GM12872 (cell line): ENCODE data around the gene B4GALNT4.

Source experiments
- TF ChIP-seq, protein P1 (sequence below): IDR thresholded peaks from 3 replicates; pipeline ENCODE4 v1.5.1; 2011; ENCODE audit warnings: low read depth, mild to moderate bottlenecking, low read length, moderate library complexity; ENCODE audit not compliant: insufficient read depth

B4GALNT4 gene

DNA sequence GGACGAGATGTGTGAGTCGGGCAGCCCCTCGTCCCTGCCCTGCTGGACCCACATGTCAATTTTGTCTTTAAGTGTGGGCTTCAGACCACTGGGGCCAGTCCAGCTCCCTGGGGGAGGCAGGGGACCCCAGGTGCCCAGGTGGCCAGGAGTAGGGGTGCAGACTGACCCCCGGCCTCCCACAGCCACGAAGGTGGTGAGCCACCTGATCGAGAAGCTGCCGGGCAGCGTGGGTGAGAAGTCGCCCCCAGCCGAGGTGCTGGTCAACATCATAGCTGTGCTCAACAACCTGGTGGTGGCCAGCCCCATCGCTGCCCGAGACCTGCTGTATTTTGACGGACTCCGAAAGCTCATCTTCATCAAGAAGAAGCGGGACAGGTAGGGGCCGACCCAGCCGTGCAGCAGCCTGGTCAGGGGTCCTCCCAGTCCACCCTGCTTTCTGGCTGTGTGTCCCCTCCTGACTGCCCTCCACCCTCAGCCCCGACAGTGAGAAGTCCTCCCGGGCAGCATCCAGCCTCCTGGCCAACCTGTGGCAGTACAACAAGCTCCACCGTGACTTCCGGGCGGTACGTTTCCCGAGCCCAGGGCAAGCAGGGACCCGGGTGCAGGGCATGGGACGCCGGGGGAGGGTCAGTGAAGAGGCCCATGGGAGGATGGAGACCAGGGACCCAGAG is 34.6 kb downstream of the B4GALNT4 start:
- TF ChIP-seq, protein P1, sequence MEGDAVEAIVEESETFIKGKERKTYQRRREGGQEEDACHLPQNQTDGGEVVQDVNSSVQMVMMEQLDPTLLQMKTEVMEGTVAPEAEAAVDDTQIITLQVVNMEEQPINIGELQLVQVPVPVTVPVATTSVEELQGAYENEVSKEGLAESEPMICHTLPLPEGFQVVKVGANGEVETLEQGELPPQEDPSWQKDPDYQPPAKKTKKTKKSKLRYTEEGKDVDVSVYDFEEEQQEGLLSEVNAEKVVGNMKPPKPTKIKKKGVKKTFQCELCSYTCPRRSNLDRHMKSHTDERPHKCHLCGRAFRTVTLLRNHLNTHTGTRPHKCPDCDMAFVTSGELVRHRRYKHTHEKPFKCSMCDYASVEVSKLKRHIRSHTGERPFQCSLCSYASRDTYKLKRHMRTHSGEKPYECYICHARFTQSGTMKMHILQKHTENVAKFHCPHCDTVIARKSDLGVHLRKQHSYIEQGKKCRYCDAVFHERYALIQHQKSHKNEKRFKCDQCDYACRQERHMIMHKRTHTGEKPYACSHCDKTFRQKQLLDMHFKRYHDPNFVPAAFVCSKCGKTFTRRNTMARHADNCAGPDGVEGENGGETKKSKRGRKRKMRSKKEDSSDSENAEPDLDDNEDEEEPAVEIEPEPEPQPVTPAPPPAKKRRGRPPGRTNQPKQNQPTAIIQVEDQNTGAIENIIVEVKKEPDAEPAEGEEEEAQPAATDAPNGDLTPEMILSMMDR, result no peak

DNA sequence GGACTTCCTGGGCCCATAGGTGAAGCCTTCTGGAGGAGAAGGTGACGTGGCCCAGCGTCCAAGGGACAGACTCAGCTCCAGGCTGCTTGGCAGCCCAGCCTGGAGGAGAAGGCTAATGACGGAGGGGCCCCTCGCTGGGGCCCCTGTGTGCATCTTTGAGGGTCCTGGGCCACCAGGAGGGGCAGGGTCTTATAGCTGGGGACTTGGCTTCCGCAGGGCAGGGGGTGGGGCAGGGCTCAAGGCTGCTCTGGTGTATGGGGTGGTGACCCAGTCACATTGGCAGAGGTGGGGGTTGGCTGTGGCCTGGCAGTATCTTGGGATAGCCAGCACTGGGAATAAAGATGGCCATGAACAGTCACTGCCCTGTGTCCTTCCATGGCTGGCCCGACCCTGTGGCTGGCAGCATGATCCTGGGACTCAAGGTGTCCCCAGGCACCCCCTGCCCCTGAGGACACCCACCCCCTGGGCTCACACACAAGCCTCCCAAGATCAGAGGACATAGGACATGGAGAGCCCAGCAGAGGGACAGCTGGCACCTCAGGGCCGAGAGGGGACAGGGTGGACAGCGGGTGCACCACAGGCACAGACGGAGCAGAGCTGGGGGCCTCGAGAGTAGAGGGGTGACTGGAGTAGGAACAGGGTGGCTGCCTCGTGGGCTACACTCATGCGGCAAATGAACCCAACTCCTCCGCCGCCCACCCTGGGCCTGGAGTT is 35.4 kb downstream of the B4GALNT4 start:
- TF ChIP-seq, protein P1, result no peak

DNA sequence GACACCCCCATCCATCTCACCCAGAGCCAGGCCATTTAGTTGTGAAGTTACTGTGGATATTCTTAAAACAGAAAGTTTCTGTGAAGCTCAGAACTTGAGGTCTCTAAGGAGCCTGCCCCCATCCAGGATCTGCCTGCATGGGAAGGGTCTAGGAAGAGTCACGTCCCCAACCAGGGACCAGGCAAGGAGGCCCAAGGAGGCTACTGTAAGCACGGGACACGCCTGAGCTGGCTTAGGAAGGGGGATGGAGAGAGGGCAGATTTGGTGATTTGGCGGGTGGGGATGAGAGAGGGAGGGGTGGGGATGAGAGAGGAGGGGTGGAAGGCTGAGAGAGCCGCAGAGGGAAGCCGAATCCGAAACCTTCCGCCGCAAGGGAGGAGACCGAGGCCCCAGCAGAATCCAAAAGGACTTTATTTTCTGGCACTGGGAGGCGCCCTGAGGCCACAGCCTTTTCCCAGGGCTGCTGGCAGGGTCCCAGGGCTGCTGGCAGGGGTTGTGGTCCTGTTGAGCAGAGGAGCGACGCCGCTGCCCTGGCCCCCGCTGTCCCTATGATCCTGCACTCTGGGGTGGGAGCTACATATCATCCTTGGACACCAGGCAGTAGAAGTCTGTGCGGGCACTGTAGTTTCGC is 36.1 kb downstream of the B4GALNT4 start:
- TF ChIP-seq, protein P1, result no peak

DNA sequence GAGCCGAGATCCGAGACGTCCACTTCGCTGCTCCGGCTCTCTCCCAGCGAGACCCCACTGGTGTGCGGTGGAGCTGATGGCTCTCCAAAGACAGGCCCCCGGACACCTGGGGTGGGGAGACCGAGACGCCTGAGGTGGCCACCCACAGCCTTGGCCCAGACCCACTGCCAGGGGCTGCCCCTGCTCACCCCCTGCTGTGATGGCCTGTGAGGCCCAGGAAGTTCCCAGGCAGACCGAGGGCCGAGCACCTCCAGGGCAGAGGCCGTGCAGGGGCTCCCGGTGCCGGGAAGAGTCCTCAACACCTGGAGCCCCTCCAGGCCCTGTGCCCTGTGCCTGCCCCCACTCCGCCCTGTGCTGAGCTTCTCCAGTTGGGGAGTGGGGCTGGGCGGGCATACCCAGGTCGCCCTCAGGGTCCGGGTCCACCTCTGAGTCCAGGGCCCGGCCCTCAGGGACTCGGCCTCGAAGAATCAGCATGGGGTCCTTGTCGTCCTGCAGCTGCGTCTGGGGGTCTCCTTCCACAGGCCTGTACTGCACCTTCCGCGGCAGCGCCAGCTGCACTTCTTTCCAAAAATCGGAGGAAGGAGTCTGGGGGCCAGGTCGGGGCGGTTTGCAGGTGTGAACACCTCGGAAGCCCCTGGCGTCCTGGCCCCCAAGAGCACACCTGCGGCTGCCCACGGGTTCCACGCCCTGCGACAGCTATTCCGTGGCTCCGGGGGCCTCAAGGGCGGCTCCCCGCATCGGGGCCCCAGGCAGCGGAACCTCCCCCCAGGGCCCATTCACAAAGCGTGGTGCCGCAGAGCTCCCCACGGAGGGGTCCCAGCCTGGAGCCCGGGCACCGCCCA is 36.9 kb downstream of the B4GALNT4 start:
- TF ChIP-seq, protein P1, result no peak

DNA sequence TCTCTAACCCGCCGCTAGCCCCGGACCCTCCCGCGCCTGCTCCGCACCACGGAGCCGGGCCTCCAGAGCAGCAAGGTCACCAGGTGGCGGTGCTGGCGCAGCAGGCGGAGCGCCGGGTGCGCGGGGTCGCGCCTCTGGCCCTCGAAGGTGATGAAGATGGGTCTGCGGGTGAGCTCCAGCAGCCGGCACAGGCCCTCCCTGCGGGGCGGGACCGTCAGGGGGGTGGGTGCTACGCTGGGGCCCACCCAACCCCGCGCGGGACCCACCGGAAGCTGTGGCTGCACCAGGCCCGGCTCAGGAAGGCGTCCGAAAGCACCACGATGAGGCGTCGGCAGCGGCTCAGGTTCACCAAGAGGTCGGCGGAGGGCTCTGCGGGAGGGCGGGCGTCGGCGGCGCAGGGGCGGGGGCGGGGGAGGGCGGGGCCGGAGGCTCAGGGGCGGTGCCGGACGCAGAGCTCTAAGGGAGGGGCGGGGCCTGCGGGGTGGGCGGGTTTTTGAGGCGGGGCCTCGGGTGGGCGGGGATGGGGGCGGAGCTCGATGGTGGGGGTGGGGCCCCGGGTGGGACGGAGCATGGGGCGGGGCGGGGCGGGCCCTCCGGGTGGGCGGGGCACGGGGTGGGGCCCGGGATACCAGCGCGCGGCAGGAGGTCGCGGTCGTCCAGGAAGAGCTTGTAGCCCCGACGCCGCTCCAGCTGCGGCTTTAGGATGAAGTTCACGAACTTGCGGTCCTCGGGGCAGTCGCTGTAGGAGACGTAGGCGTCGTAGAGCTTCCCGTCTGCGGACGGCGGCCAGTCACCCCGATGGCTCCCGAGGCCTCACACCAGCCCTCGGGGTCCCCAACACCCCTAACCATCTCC is 37.7 kb downstream of the B4GALNT4 start:
- TF ChIP-seq, protein P1, result 0 out of 3 replicates have a peak, but pooled peaks have one; percentile 26

DNA sequence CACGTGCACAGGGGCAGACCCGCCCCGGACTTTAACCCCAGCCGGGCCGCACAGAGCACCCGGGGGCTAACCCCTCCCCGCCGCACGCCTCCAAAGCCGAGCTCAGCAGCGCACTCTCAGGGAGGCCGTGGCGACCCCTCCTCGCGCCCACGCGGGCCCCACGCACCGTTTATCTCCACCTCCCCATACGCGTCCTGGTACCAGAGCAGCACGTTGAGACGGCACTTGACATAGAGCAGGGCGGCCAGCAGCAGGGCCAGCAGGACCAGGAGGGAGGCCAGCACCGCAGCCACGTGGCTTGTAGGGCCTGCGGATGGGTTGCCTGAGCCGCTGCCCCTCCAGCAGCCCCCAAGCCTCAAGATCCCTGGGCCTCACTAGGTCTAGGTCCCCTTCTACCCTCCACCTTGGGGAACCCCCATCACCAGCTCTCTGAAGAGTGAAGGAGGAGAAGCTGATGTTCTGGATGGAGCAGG is 38.4 kb downstream of the B4GALNT4 start:
- TF ChIP-seq, protein P1, result no peak
